Lower leg skin (tissue), 3 donors: ENCODE data around the gene LHFPL3.
"Not testable (repeated sequence)": the region's sequence is repeated elsewhere in the genome, so short reads cannot be mapped to it uniquely, and the experiment has no call there.

ENCODE experiments used
- CTCF ChIP-seq, 3 donors: fragments of 450-650 bp; IDR thresholded peaks; one replicate each; pipeline ENCODE4 v1.5.1; 2016; ENCODE audit warnings: antibody characterized with exemption in 3 of 3, mild to moderate bottlenecking in 3 of 3, moderate library complexity in 2 of 3
- POLR2A ChIP-seq, 2 donors: fragments of 450-650 bp; IDR thresholded peaks; one replicate each; pipeline ENCODE4 v1.6.1; 2016 to 2017; ENCODE audit warnings: antibody characterized with exemption in 2 of 2, mild to moderate bottlenecking in 1 of 2, moderate library complexity in 1 of 2

- not testable (repeated sequence) for TF ChIP-seq CTCF, POLR2A (IDR thresholded peaks at IDR 0.05)
Measured at GRCh38 chr7:104926189-104926588, 597.8 kb downstream of the LHFPL3 start.
